ENCODE results near the gene TBC1D17. TPM values are rescaled to one million over a fixed set of nuclear protein-coding genes. Genes with fewer than 3 reads are reported as not detected.
A peak's percentile ranks its signal among the peaks of the same experiment; 100 is the strongest.

The TBC1D17 gene
- polyA plus RNA-seq, 2 of the 4 experiments (the other 2 are of a cell fraction), result 12.3 to 41.5 TPM

DNA sequence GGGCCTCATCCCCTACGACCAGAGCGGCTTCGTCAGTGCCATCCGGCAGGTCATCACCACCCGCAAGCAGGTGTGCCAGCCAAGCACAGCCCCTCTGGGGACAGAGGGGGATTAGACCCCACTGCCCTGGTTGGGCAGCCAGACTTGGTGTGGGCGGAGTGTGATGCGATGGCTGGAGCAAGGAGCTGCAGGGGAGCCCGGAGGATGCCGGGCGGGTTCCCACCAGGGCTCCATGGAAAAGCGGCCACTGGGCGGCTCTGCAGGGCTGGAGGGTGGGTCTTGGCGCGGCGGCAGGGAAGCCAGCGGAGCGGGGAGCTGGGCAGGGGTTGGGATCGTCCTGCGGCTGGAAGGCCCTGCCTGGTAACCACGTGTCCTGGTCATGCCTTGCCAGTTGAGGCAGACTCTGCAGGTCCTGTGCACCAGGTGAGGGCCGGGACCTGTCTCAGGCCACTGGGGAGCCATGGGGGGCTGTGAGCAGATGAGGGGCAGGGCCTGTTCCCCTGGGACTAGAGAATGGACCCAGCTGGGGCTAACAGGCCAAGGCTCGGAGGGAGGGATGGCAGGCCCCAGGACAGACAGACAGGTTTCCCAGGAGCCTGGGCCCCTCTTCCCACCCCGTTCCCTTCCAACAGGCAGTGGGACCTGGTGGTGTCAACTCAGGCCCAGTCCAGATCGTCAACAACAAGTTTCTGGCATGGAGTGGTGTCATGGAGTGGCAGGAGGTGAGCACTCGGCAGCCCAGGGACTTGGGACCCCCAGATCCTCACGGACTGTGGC lies 20.3 kb upstream of the TBC1D17 start:
- H3K27ac ChIP-seq, result no peak overlapping the region
- ATAC-seq, result peak; percentile 0 to 3; a peak in 3 of 6 replicates
- CTCF ChIA-PET, result interaction anchor here (1.4 kb wide), 1 partner anchor 24 kb away, joined by 4 read pairs; no protein-coding TSS in a partner anchor
- TF ChIP-seq HOXB5 (CRISPR knock-in tag; IDR thresholded peaks at IDR 0.05), result no peak
- TF ChIP-seq ZFP36 (IDR thresholded peaks at IDR 0.05; ENCODE audit: borderline replicate concordance, partially characterized antibody), result no peak
- TF ChIP-seq JUN (IDR thresholded peaks at IDR 0.05), result peak in 1 of 2 experiments; percentile 52; a peak in 3 of 5 replicates
- TF ChIP-seq CBX8 (IDR thresholded peaks at IDR 0.05), result no peak
- TF ChIP-seq, protein P1, sequence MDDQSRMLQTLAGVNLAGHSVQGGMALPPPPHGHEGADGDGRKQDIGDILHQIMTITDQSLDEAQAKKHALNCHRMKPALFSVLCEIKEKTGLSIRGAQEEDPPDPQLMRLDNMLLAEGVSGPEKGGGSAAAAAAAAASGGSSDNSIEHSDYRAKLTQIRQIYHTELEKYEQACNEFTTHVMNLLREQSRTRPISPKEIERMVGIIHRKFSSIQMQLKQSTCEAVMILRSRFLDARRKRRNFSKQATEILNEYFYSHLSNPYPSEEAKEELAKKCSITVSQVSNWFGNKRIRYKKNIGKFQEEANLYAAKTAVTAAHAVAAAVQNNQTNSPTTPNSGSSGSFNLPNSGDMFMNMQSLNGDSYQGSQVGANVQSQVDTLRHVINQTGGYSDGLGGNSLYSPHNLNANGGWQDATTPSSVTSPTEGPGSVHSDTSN (IDR thresholded peaks at IDR 0.05), result peak; percentile 78
- no peak for TF ChIP-seq RAD21 (conservative IDR thresholded peaks at IDR 0.05 in 1 of 2, IDR thresholded peaks at IDR 0.05 in 1 of 2)
- TF ChIP-seq JUNB (IDR thresholded peaks at IDR 0.05), result no peak
- TF ChIP-seq, protein P2, sequence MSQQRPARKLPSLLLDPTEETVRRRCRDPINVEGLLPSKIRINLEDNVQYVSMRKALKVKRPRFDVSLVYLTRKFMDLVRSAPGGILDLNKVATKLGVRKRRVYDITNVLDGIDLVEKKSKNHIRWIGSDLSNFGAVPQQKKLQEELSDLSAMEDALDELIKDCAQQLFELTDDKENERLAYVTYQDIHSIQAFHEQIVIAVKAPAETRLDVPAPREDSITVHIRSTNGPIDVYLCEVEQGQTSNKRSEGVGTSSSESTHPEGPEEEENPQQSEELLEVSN (IDR thresholded peaks at IDR 0.05; ENCODE audit: borderline replicate concordance, low read depth), result no peak
- TF ChIP-seq, protein P3, sequence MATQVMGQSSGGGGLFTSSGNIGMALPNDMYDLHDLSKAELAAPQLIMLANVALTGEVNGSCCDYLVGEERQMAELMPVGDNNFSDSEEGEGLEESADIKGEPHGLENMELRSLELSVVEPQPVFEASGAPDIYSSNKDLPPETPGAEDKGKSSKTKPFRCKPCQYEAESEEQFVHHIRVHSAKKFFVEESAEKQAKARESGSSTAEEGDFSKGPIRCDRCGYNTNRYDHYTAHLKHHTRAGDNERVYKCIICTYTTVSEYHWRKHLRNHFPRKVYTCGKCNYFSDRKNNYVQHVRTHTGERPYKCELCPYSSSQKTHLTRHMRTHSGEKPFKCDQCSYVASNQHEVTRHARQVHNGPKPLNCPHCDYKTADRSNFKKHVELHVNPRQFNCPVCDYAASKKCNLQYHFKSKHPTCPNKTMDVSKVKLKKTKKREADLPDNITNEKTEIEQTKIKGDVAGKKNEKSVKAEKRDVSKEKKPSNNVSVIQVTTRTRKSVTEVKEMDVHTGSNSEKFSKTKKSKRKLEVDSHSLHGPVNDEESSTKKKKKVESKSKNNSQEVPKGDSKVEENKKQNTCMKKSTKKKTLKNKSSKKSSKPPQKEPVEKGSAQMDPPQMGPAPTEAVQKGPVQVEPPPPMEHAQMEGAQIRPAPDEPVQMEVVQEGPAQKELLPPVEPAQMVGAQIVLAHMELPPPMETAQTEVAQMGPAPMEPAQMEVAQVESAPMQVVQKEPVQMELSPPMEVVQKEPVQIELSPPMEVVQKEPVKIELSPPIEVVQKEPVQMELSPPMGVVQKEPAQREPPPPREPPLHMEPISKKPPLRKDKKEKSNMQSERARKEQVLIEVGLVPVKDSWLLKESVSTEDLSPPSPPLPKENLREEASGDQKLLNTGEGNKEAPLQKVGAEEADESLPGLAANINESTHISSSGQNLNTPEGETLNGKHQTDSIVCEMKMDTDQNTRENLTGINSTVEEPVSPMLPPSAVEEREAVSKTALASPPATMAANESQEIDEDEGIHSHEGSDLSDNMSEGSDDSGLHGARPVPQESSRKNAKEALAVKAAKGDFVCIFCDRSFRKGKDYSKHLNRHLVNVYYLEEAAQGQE (IDR thresholded peaks at IDR 0.05), result no peak
- TF ChIP-seq ESRRA (IDR thresholded peaks at IDR 0.05; ENCODE audit: borderline replicate concordance, low read length), result no peak
- no peak; the same call in 1 of the 2 replicates for TF ChIP-seq HOXA7 (CRISPR knock-in tag; IDR thresholded peaks at IDR 0.05)
- no peak for TF ChIP-seq KDM5A (IDR thresholded peaks at IDR 0.05)
- TF ChIP-seq FOSL2 (IDR thresholded peaks at IDR 0.05), result no peak
- no peak for TF ChIP-seq FOSL2 (CRISPR knock-in tag; IDR thresholded peaks at IDR 0.05)
- no peak for TF ChIP-seq SREBF2 (IDR thresholded peaks at IDR 0.05)
- TF ChIP-seq MAZ (IDR thresholded peaks at IDR 0.05; ENCODE audit: borderline replicate concordance, low read depth, low read length), result no peak
- no peak for TF ChIP-seq CEBPB (IDR thresholded peaks at IDR 0.05)
- no peak for TF ChIP-seq RFX5 (IDR thresholded peaks at IDR 0.05)
- TF ChIP-seq, protein P4, sequence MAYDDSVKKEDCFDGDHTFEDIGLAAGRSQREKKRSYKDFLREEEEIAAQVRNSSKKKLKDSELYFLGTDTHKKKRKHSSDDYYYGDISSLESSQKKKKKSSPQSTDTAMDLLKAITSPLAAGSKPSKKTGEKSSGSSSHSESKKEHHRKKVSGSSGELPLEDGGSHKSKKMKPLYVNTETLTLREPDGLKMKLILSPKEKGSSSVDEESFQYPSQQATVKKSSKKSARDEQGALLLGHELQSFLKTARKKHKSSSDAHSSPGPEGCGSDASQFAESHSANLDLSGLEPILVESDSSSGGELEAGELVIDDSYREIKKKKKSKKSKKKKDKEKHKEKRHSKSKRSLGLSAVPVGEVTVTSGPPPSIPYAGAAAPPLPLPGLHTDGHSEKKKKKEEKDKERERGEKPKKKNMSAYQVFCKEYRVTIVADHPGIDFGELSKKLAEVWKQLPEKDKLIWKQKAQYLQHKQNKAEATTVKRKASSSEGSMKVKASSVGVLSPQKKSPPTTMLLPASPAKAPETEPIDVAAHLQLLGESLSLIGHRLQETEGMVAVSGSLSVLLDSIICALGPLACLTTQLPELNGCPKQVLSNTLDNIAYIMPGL (CRISPR knock-in tag; IDR thresholded peaks at IDR 0.05; ENCODE audit: borderline replicate concordance), result no peak
- TF ChIP-seq BHLHE40 (IDR thresholded peaks at IDR 0.05; ENCODE audit: low read depth, low read length), result no peak
- TF ChIP-seq SMC3 (IDR thresholded peaks at IDR 0.05), result no peak
- 0 out of 2 replicates have a peak, but pooled peaks have one; percentile 29 for TF ChIP-seq TP53 (CRISPR knock-in tag; IDR thresholded peaks at IDR 0.05)
- TF ChIP-seq NFE2L2 (conservative IDR thresholded peaks at IDR 0.05; ENCODE audit: low read length), result no peak
- TF ChIP-seq HDAC2 (IDR thresholded peaks at IDR 0.05), result no peak
- TF ChIP-seq, protein P5, sequence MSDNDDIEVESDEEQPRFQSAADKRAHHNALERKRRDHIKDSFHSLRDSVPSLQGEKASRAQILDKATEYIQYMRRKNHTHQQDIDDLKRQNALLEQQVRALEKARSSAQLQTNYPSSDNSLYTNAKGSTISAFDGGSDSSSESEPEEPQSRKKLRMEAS (IDR thresholded peaks at IDR 0.05), result no peak
- TF ChIP-seq POLR2AphosphoS2 (conservative IDR thresholded peaks at IDR 0.05; ENCODE audit: low read length), result peak; percentile 67
- no peak for TF ChIP-seq MYC (IDR thresholded peaks at IDR 0.05; ENCODE audit: borderline replicate concordance, low read length)
- TF ChIP-seq, protein P6, sequence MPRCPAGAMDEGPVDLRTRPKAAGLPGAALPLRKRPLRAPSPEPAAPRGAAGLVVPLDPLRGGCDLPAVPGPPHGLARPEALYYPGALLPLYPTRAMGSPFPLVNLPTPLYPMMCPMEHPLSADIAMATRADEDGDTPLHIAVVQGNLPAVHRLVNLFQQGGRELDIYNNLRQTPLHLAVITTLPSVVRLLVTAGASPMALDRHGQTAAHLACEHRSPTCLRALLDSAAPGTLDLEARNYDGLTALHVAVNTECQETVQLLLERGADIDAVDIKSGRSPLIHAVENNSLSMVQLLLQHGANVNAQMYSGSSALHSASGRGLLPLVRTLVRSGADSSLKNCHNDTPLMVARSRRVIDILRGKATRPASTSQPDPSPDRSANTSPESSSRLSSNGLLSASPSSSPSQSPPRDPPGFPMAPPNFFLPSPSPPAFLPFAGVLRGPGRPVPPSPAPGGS (IDR thresholded peaks at IDR 0.05), result no peak; the same call in 2 of the 3 replicates
- TF ChIP-seq RARB (CRISPR knock-in tag; IDR thresholded peaks at IDR 0.05), result no peak
- TF ChIP-seq, protein P7, sequence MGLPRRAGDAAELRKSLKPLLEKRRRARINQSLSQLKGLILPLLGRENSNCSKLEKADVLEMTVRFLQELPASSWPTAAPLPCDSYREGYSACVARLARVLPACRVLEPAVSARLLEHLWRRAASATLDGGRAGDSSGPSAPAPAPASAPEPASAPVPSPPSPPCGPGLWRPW (IDR thresholded peaks at IDR 0.05), result no peak
- no peak for TF ChIP-seq NR3C1 (IDR thresholded peaks at IDR 0.05)
- no peak for TF ChIP-seq ZSCAN20 (CRISPR knock-in tag; IDR thresholded peaks at IDR 0.05)

More for the DNA sequence above, 20.3 kb upstream of the TBC1D17 start:
- POLR2A ChIA-PET, result interaction anchor here (2.5 to 2.7 kb wide), 2 partner anchors 12 to 19 kb away, joined by 7 to 9 read pairs; partner anchors contain the start of gene AKT1S1
- no peak overlapping the region for H3K4me2 ChIP-seq
- FAIRE-seq (no peak), DNase-seq (ENCODE audit: low read depth in 1 of 2, low spot score in 1 of 2) (no peak)
- no peak overlapping the region for H3K4me3 ChIP-seq
- peaks cover 41% of the 10 kb centered on the region for H3K4me1 ChIP-seq
- H3K9me3 ChIP-seq, result no peaks in the 10 kb centered on the region
- 92% methylated on average over 26 of the region's 26 CpGs for WGBS (ENCODE audit: missing lambda C conversion rate)

Data from A549 (cell line).